ENCODE results near the gene CFI.

DNA sequence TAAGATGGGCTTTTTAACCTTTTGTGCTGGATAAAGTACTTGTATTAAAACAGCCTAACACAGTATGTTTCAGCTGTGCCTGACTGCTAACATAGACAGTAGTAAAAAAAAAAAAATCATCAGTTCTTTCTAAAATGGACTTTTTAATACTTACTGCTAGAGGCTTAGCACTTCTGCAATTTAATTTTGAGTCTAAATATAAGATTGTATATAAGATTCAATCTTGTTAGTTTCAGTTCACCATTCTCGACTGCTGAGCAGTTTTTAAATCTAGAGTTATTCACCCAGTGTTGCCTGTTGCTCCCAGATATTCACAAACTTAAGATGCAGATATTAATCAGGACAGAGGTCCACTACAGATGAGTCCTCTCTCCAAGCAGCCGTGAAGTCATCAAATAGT is 78.7 kb downstream of the CFI start:
- TF ChIP-seq ZNF274 (IDR thresholded peaks at IDR 0.05; ENCODE audit: low read depth, low read length) (no peak), SUZ12 (IDR thresholded peaks at IDR 0.05; ENCODE audit: extremely low read depth, insufficient read depth, insufficient read length) (no peak), YY1 (IDR thresholded peaks at IDR 0.05; ENCODE audit: insufficient read depth, insufficient read length) (no peak)
